Left ventricle myocardium superior (tissue), 1 donor: ENCODE data around the gene NDUFA13. TPM values are rescaled to one million over a fixed set of nuclear protein-coding genes. Genes with fewer than 3 reads are reported as not detected.

ENCODE experiments used
- ATAC-seq: fragments of 200-7000 bp; cut with Tn5 transposase; one replicate; pipeline ENCODE4 v1.9.1; 2020; ENCODE audit warnings: mild to moderate bottlenecking, moderate library complexity
- DNase-seq: peaks from one replicate; pipeline ENCODE4 v3.0.0-alpha.2; 2020
- intact Hi-C: fragments of 100-400 bp; cut with micrococcal nuclease; formaldehyde crosslinking; loops from one replicate; pipeline ENCODE4 v1.11.0; 2022
- total RNA-seq: library from RNA; stranded (reverse); fragmentation: NEBNext Ultra II Directional; extraction: Animal tissue kit (Norgen Biotek cat#: 25700); gene quantifications from one replicate; pipeline ENCODE4 v1.2.1, GENCODE V29; 2021
- donor health status: DM: no; HTN: yes; CAD: no; lungs with severe emphysema.

Gene NDUFA13
- total RNA-seq, 1 donor from 2014 or later: 1,297 TPM

DNA sequence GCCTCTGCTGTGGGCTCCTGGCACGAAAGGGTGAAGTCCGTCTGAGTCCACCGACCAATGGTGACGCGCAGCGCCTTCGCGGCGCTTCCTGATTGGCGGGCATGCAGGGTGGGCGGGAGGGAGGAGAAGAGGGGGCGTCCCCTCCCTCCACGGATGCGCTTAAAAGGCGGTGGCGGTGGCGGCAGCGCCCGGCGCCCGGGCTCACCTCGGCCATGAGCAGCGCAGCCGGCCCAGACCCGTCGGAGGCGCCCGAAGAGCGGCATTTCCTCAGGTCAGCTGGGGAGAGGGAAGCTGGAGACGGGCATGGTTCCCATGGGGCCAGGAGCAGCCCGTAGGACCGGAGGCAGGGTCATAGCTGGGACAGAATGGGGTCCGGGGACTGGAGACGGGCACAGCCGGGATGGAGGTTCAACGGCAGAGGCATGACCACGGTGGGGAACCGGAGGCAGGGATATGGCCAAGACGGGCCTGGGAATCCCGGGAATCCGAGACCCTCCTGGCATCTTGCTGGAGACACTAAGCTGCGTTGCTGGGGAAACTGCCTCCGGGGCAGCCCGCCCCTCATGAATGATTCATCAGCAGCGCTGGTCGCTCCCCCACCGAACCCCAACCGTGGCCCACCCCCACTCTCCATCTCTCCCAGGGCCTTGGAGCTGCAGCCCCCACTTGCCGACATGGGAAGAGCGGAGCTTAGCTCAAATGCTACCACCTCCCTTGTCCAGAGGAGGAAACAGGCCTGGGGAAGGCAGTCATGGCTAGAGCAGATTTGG is 12.9 kb downstream of the NDUFA13 start, which contains the start of gene YJEFN3:
TSS of gene YJEFN3 (plus strand) at position 191 of the 770 bp plus-strand sequence. CDS start at position 213, 22 bp downstream.
- ATAC-seq (peak; percentile 51), DNase-seq (peak; percentile 71)
- intact Hi-C loops: no loop called here

DNA sequence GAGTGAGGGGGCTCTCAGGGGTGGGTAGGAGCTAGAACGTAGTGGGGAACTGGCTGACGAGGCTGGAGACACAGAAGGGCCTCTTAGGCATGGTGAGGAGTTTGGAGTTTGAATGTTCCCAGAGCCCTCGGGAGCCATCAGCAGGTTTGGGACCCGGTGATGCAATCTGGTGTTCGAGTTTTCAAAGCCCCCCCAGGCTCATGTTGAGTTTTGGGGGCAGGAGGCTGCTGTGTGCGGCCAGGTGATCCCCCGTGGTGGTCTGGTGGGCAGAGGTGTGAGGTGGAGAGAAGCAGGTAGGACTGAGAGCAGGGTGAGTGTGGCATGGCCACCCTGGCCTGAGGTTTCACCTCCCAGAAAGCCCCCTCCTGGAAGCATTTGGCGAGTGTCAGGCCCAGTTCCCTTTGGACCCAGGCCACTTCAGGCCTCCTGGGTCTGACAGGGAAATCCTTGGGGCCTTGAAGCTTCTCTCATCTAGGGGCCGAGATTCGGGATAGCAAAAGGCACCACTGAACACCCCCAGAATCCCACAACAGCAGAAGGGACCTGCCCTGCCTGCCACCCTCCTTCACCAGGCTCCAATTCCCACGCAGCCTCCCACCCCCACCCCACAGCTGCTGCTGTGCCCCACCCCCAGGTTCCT is 13.9 kb downstream of the NDUFA13 start:
- intact Hi-C loops: no loop called here
- DNase-seq (no peak), ATAC-seq (no peak)

- no peak for DNase-seq
Observed at GRCh38 chr19:19530423-19530804, 14.4 kb downstream of the NDUFA13 start.

DNA sequence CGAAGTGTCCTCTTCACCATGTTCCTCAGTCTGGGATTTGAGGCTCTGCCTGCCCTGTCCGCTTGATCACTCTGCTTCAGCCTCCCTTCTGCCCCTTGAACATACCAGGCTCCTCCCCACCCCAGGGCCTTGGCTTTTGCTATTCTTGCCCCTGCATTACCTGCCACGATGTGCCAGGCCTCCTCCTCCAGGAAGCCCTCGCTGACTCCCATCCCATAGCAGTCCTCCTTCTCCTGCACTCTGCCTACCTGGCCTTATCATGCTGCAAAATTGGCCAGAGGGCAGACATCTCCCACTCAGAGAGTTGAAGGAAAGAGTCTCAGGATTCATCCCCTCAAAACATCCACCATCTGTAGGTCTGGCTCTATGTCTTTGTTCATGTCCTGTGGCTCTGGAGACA is 14.9 kb downstream of the NDUFA13 start:
- no peak for ATAC-seq
- intact Hi-C loops: no loop called here
- DNase-seq: no peak

More at GRCh38 chr19:19530423-19530804, 14.4 kb downstream of the NDUFA13 start:
- ATAC-seq: no peak
- intact Hi-C loops: no loop called here

DNA sequence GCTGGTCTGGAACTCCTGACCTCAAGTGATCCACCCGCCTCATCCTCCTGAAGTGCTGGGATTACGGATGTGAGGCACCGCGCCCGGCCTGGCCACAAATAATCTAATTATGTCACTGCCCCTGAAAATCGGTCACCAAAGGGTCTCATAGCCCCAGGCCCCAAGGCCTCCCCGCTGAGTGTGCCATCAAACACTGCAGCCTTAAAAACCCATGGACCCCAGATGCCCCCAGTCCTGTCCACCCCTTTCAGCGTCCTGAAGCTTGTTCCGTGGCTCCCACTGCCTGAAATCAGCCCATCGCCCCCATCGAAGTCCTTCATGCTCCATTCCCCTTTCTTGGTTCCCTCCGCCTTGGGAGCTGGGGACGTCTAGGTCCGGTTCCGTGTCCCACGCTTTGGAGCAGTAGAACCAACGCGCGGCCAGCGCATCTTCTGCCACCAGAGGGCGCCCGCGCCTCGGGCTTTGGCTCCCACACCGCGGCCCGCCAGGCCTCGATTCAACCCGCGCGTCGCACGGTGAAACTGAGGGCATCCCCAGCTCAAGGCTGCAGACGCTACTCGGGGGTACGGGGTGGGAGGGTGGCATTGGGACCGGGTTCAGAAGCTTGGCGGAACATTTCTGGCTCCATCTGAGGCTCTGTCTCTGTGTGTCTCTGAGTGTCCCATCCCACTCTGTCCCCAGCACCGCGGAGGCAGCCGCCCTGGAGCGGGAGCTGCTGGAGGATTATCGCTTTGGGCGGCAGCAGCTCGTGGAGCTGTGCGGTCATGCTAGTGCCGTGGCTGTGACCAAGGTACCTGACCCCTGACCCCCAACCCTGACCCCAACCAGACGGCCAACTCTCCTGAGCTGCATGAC is 16.2 kb downstream of the NDUFA13 start:
- intact Hi-C loops: no loop called here
- DNase-seq (peak; percentile 93), ATAC-seq (peak; percentile 72)

GRCh38 chr19:19532806-19533701 is 17.0 kb downstream of the NDUFA13 start:
- intact Hi-C loops: no loop called here
- ATAC-seq (no peak), DNase-seq (no peak)

- intact Hi-C loops: no loop called here
- DNase-seq (no peak), ATAC-seq (no peak)
Observed at GRCh38 chr19:19533841-19534240, 17.8 kb downstream of the NDUFA13 start.

DNA sequence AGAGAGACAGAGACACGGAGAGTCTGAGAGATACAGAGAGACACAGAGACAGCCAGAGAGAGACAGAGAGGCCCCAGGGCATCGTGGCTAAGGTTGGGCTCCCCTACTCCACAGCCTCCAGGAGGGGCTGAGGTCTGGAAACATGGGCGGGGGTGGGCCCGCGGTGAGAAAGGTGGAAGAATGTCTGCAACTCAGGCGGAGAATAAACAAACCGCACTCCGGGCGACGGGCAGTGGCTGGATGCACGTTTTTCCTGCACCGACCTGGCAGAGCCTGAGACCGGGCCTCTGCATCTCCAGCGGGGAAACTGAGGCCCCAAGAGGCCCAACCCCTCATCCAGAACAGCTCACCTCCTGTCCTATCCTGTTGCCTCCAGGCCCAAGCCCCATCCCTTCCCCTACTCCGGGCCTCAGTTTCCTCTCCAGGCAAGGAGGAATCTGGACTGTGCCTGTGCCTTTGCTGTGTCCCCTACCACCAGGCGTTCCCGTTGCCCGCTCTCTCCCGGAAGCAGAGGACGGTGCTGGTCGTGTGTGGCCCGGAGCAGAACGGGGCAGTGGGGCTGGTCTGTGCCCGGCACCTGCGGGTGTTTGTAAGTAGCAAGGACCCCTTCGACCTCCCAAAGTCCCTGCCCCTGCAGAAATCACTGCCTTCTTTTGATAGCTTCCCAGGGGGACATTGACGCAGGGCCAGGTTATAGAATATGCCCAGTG is 18.7 kb downstream of the NDUFA13 start:
- ATAC-seq (no peak), DNase-seq (no peak)
- intact Hi-C loops: no loop called here

GRCh38 chr19:19535311-19536191 is 19.5 kb downstream of the NDUFA13 start:
- intact Hi-C loops: no loop called here

GRCh38 chr19:19537075-19538048 is 21.3 kb downstream of the NDUFA13 start:
- ATAC-seq (no peak), DNase-seq (no peak)
- intact Hi-C loops: no loop called here

More at GRCh38 chr19:19535311-19536191, 19.5 kb downstream of the NDUFA13 start:
- no peak for DNase-seq
- no peak for ATAC-seq

DNA sequence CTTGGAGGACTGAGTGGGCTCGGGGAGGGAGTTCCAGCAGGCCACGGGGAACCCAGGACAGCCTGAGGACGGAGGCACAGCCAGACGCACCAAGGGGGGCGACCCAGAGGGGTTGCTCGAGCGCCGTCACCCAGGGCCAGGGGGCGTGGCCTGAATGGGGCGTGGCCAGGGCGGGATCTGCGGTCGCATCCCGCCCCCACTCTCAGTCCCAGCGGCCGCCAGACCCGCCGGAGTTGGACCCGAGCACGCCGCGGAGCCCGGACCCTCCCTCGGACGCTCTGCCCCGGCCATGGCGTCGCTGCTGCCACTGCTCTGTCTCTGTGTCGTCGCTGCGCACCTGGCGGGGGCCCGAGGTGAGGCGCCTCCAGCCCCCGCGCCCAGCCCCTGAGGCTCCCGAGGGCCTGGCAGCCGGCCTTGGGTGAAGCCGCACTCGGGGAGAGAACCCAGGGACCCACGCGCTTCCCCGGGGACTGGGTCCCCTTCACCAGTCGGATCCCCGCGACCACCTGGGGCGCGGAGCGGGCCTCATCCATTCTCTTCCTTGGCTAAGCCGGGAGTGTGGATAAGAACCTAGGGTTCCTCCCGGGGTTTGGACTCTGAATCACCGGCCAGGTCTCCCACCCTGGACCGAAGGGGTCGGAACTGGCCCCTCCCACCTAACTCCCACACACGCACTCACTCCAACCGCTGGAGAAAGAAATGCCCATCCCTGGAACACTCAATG is 22.2 kb downstream of the NDUFA13 start, which contains the start of gene CILP2:
TSS of gene CILP2 (plus strand) at position 205 of the 724 bp plus-strand sequence. CDS start at position 290, 85 bp downstream.
- ATAC-seq (peak; percentile 44), DNase-seq (peak; percentile 73)
- intact Hi-C loops: no loop called here

- DNase-seq: no peak
- intact Hi-C loops: no loop called here
- ATAC-seq: no peak
Observed at GRCh38 chr19:19538785-19539166, 22.8 kb downstream of the NDUFA13 start.

GRCh38 chr19:19539698-19540063 is 23.7 kb downstream of the NDUFA13 start:
- ATAC-seq: no peak
- intact Hi-C loops: no loop called here
- DNase-seq: no peak

DNA sequence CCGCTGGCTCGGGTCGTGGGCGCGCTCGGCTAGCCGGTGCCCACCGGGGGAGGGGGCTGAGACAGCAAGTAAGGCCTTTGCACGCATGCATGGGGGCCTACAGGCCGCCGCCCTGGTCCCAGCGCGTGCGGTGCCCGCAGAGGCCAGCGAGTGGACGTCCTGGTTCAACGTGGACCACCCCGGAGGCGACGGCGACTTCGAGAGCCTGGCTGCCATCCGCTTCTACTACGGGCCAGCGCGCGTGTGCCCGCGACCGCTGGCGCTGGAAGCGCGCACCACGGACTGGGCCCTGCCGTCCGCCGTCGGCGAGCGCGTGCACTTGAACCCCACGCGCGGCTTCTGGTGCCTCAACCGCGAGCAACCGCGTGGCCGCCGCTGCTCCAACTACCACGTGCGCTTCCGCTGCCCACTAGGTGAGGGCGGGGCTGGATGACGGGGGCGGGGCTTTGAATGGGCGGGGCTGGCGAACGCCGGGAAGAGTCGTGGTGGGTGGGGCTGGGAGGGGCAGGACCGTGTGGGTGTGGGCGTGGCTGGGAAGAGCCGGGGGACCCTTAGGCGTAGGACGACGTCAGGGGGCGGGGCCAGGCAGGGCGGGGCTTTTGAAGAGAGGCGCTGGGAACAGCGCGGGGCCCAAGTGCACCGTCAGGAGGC is 24.2 kb downstream of the NDUFA13 start:
- DNase-seq: peak; percentile 78
- intact Hi-C loops: no loop called here
- ATAC-seq: peak; percentile 42
